BE2C (cell line): ENCODE data around the gene KCNG4.

Experiments
- DNase-seq: peaks from one replicate; pipeline ENCODE4 v3.0.0-alpha.2; 2020
- H3K27me3 ChIP-seq: fragments of 250-450 bp; sonication (Bioruptor Pico); 2 replicates; pipeline ENCODE4 v1.5.1; 2020; ENCODE audit warnings: mild to moderate bottlenecking
- H3K36me3 ChIP-seq: fragments of 250-450 bp; sonication (Bioruptor Pico); 2 replicates; pipeline ENCODE4 v1.5.1; 2020; ENCODE audit warnings: mild to moderate bottlenecking
- H3K4me1 ChIP-seq: fragments of 250-450 bp; sonication (Bioruptor Pico); 2 replicates; pipeline ENCODE4 v1.5.1; 2020
- H3K4me3 ChIP-seq: 2 replicates; pipeline ENCODE4 v1.5.1; 2011; ENCODE audit warnings: low read depth, low read length
- H3K9me3 ChIP-seq: fragments of 250-450 bp; sonication (Bioruptor Pico); 2 replicates; pipeline ENCODE4 v1.5.1; 2020
- CTCF ChIP-seq: IDR thresholded peaks from 2 replicates; pipeline ENCODE4 v1.5.1; 2012; ENCODE audit warnings: mild to moderate bottlenecking, low read depth, low read length

KCNG4 gene

DNA sequence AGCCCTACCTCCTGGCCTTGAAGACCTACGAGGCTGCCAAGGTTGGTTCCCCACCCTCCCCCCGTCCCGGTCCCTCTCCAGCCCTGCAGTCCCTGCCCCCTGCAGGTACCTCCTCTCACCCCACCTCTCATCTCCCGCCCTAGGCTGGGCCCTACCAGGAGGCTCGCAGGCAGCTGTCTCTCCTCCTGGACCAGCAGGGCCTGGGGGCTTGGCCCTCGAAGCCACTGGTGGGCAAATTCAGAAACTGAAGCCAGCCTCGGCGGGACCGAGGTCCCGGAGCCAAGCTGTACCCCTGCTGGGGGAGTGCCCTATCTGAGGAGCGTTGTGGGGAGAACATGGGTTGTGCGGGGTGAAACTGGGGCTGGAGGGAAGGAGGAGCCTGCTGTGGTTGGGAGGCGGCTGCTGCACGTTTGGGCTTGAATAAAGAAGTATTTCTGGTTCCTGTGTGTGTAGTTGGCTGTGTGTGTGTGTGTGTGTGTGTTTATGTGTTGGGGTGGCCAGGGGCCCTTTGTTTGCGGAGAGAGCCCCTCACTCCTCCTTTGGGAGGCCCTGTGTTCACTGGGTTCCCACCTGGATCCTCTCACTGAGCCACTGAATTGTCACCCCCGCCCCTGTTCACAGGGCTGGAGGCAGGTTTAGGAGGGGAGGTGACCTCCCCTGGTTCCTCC is 43.0 kb downstream of the KCNG4 start:
- no peak for DNase-seq

GRCh38 chr16:84196101-84196500 is 43.7 kb downstream of the KCNG4 start:
- no peaks in the 10 kb centered on the region for H3K36me3 ChIP-seq
- DNase-seq = no peak
- no peaks in the 10 kb centered on the region for H3K9me3 ChIP-seq
- no peak overlapping the region for H3K4me3 ChIP-seq
- H3K27me3 ChIP-seq = no peaks in the 10 kb centered on the region
- TF ChIP-seq CTCF = no peak
- no peaks in the 10 kb centered on the region for H3K4me1 ChIP-seq

More for the DNA sequence above, 43.0 kb downstream of the KCNG4 start:
- Histone ChIP-seq H3K36me3 (no peaks in the 10 kb centered on the region), H3K27me3 (no peaks in the 10 kb centered on the region), H3K9me3 (no peaks in the 10 kb centered on the region), H3K4me3 (no peak overlapping the region), H3K4me1 (no peaks in the 10 kb centered on the region)
- no peak for TF ChIP-seq CTCF

- H3K27me3 ChIP-seq = no peaks in the 10 kb centered on the region
- no peak for DNase-seq
- H3K36me3 ChIP-seq = no peaks in the 10 kb centered on the region
- TF ChIP-seq CTCF = no peak
- H3K4me1 ChIP-seq = no peaks in the 10 kb centered on the region
- H3K9me3 ChIP-seq = no peaks in the 10 kb centered on the region
- no peak overlapping the region for H3K4me3 ChIP-seq
Observed at GRCh38 chr16:84195201-84196093, 44.4 kb downstream of the KCNG4 start.

DNA sequence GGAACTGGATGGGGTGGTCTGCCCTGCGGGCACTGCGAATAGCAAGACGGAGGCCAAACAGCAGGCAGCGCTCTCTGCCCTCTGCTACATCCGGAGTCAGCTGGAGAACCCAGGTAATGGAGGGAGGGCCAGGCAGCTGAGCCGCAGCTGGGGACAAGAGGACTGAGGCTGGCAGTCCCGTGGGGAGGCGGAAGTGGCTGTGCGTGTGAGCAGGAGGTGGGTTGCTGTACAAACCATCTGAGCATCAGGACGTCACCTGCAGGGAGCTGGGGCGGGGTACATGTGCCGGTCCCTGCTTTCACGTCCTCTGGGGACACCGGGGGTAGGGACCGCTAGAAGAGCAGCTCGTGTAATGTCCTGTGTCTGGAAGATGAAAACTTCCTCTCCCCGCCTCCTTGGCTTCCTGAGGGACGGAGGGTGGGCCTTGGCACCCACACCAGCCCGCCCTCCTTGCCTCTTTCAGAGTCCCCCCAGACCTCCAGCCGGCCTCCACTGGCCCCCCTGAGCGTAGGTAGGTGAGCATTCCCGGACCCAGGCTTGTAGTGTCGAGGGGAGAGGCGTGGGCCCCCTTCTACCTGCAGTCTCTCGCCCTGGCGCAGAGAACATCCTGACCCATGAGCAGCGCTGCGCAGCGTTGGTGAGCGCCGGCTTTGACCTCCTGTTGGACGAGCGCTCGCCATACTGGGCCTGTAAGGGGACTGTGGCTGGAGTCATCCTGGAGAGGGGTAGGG is 45.2 kb downstream of the KCNG4 start:
- DNase-seq = no peak
- Histone ChIP-seq H3K4me1 (no peaks in the 10 kb centered on the region), H3K36me3 (no peaks in the 10 kb centered on the region), H3K4me3 (no peak overlapping the region), H3K27me3 (no peaks in the 10 kb centered on the region), H3K9me3 (no peaks in the 10 kb centered on the region)
- no peak for TF ChIP-seq CTCF

DNA sequence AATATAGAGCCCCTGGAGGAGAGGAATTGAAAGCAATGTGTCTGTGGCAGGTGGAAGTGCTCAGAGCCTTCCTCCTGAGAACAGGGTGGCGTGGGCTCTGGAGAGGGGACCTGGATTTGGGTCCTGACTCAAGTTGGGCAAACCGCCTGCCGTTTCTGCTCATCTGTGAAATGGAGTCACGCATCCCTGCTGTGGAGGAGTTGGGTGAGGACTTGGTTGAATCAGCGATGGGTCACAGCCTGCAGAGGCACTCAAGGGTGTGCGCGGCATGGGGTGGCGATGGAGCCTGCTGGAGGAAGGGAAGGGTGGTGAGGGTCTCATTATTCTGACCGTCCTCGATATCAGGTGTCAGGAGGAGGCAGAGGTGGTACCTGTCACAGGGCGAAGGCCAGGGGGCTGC is 45.8 kb downstream of the KCNG4 start:
- no peaks in the 10 kb centered on the region for H3K9me3 ChIP-seq
- H3K4me3 ChIP-seq = no peak overlapping the region
- DNase-seq = no peak
- no peaks in the 10 kb centered on the region for H3K36me3 ChIP-seq
- no peaks in the 10 kb centered on the region for H3K27me3 ChIP-seq
- H3K4me1 ChIP-seq = no peaks in the 10 kb centered on the region
- no peak for TF ChIP-seq CTCF
